Midbrain (tissue), 1 donor: ENCODE results near the gene UMODL1.
A peak's percentile ranks its signal among the peaks of the same experiment; 100 is the strongest.

Source experiments
- DNase-seq: peaks from one replicate; lab custom pipeline; 2025; lab: John Stamatoyannopoulos, UW

The UMODL1 gene

GRCh38 chr21:42096566-42096965 lies 25.4 kb downstream of the UMODL1 start:
- DNase-seq, result no peak

GRCh38 chr21:42097274-42097673 lies 26.2 kb downstream of the UMODL1 start:
- DNase-seq, result no peak

- no peak for DNase-seq
Observed at GRCh38 chr21:42097860-42098454, 26.8 kb downstream of the UMODL1 start.

- no peak for DNase-seq
Observed at GRCh38 chr21:42098957-42099505, 27.9 kb downstream of the UMODL1 start.

GRCh38 chr21:42101246-42101645 lies 30.1 kb downstream of the UMODL1 start:
- no peak for DNase-seq

- no peak for DNase-seq
Observed at GRCh38 chr21:42102076-42102475, 31.0 kb downstream of the UMODL1 start.

GRCh38 chr21:42102526-42102925 lies 31.4 kb downstream of the UMODL1 start:
- DNase-seq, result no peak

GRCh38 chr21:42102991-42103390 lies 31.9 kb downstream of the UMODL1 start:
- no peak for DNase-seq

- DNase-seq, result no peak
Observed at GRCh38 chr21:42103843-42104242, 32.7 kb downstream of the UMODL1 start.

GRCh38 chr21:42105476-42106315 lies 34.6 kb downstream of the UMODL1 start:
- no peak for DNase-seq

- DNase-seq, result no peak
Observed at GRCh38 chr21:42106425-42106824, 35.3 kb downstream of the UMODL1 start.

- no peak for DNase-seq
Observed at GRCh38 chr21:42107177-42107880, 36.2 kb downstream of the UMODL1 start.

GRCh38 chr21:42107881-42108553 lies 36.9 kb downstream of the UMODL1 start:
- peak; percentile 24 for DNase-seq

- no peak for DNase-seq
Observed at GRCh38 chr21:42108554-42109340, 37.6 kb downstream of the UMODL1 start.

- DNase-seq, result no peak
Observed at GRCh38 chr21:42109473-42109872, 38.4 kb downstream of the UMODL1 start.

- DNase-seq, result no peak
Observed at GRCh38 chr21:42109873-42110525, 38.9 kb downstream of the UMODL1 start.

- no peak for DNase-seq
Observed at GRCh38 chr21:42110691-42111469, 39.8 kb downstream of the UMODL1 start.

- no peak for DNase-seq
Observed at GRCh38 chr21:42111470-42111743, 40.3 kb downstream of the UMODL1 start.

GRCh38 chr21:42111811-42112210 lies 40.7 kb downstream of the UMODL1 start:
- no peak for DNase-seq

GRCh38 chr21:42112238-42112637 lies 41.1 kb downstream of the UMODL1 start:
- DNase-seq, result no peak
